Bone marrow (tissue), 2 donors: ENCODE data around the gene SCN4B.

Experiments used
- DNase-seq, 2 donors: peaks; one replicate each; lab custom pipeline; 2025; lab: John Stamatoyannopoulos, UW

SCN4B gene

GRCh38 chr11:118152020-118152551 is 537 bp downstream of the SCN4B start:
- DNase-seq: no peak

DNA sequence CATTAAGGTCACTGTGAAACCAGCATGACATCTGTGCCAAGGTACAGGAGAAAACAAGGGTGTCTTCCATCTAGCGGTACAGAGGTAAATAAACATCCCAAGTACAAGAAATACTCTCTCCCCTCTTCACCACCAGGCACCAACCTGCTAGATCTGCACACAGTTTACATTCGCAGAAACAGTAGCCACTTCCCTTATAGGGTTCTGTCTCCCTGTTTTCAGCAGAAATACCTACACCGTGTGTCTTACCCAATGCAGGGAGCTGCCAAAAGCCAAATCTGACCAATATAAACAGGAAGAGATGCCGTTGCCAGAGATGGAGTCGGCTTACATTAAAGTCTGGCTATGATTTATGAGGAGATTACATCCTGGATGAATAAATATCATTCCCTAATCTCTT is 1.2 kb downstream of the SCN4B start:
- no peak for DNase-seq

- DNase-seq: no peak
These were observed 3.1 kb downstream of the SCN4B start for GRCh38 chr11:118149493-118149892.

- no peak for DNase-seq
These were observed 3.8 kb downstream of the SCN4B start for GRCh38 chr11:118148856-118149255.

DNA sequence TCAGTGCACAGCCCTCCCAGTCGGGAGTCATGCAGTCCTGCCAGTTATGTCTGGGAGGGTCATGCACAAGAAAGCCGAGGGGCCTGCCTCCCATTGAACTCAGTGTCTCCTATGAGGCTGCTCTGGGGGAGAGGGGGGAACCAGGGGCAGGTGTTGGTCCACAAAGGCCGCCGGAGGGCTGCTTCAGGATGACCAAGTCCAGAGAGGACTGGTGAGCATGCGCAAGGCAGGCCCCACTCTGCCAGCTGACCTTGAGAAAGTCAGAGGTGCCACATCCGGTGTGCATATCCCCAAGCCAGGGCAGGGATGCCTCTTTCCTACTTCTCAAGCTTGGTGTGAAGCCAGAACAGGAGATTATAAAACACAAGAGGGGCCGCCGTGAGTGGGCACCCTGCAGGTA is 4.4 kb downstream of the SCN4B start:
- no peak for DNase-seq

DNA sequence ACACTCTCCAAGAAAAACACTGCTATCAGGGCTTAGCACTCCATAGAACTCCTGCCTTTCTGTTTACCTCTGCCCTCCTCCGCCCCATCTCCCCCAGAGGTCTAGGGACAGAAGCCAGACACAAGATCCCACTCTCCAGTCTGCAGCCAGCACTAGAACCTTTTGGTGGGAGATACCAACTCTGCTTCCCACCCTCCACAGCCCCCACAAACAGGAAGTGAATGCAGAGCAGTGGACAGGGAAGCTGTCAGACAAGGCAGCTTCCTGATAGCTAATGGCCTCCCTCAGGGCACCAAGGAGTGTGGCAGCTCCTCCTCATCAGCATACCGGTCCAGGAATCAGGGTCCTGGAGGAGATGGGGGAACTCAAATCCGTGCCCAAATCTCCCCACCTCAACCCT is 5.1 kb downstream of the SCN4B start:
- DNase-seq: no peak

DNA sequence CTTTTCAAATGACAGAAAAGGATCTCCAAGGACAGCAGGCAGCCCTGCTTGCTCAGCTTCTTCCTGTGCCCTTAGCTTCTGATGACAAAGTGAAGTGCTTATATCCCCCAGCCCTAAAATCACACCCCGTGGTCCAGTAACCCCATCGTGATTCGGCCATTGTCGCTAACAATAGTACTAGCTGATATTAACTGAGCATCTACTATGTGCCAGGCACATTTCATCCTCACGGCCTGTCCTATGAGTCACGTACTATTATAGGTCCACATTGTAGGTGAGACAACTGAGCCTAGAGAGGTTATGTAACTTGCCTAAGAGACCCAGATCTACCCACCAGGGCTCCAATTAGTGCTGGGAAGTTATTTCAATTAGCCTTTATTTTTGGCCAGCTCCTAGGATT is 6.1 kb downstream of the SCN4B start:
- no peak for DNase-seq

DNA sequence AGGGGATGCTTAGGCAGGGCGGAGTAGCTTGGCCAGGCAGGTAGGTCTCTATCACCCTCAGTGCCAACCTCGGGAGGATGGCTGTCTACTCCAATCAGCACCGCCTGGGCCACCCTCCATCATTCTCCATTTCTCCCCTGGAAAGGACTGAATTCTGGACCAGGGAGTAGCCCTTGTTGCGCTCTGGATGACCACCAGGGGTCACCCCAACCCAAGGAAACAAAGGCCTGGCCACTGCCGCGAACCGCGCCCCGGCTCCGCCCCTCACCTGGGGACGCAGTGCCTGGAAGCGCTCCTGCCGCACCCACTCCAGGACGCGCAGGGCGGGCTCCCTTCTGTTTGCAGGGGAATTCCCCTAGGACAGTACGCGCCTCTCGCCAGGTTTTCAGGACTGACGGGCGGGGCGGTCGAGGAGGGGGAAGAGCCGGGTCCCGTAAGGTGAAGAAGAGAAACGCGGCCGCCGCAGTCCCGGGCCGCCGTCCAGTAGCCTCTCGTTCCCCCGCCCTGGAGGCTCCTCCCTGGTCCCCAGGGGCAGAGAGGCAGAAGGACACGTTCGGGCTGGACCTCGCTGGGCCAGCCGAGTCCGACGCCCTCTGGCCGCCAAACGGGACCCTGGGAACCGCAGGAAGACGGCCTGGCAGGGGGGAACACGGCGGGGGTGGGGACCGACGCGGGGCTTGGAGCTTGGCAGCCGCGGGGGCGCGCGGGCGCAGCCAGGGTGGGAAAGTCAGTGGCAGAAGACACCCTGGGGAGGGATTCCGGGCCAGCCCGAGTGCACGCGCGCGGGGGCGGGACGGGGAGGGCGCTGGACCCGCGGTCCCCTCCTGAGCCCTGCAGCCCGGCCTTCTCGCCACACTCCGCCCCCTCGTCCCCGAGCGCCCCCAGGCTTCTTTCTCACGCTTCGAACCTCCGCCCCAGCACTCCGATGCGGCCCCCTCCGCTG is 7.1 kb downstream of the SCN4B start:
- DNase-seq: peak; percentile 62 to 74

DNA sequence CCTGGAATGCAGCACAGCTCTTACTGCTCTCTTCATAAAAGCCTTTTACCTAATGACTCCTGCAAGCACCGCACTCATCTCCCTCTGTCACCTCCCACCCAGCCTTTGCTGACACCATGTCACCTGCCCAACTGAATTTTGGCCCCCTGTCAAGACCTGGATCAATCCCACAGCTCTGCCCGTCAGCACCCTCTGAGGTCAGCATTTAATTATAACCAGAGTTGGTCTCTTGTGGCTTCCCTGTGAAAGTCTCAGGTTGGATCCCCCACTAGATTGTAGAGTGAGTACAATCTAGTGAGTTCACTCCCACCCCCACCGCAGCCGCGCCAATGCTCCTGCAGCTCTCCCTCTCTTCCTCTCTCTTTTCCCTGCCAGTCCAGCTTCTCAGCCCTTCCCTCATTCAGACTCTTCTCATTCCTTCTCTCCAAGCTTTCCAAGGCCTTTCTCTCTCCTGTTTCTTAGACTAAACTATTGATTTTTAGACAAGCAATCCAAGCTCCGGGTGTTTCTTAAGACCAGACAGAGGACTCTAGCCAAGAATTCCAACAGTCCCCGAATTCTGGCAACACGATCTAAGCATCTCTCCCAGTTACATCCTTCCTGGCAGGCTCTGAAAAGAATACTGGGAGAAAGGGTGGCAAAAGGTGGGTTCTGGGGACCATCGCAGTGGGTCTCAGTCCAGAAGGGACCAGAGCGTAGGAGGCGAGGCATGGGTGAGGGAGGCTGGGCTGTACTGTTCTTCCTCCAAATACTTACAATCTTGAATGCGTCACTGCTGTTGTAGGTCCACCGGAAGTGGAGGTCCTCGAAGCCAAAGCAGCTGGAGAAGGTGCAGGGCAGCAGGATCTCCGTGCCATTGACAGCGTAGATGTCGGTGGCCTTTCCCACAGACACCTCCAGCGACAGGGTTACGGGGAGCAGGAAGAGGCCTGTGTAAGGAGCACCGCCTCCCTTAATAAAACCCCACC is 8.0 kb downstream of the SCN4B start:
- no peak for DNase-seq

DNA sequence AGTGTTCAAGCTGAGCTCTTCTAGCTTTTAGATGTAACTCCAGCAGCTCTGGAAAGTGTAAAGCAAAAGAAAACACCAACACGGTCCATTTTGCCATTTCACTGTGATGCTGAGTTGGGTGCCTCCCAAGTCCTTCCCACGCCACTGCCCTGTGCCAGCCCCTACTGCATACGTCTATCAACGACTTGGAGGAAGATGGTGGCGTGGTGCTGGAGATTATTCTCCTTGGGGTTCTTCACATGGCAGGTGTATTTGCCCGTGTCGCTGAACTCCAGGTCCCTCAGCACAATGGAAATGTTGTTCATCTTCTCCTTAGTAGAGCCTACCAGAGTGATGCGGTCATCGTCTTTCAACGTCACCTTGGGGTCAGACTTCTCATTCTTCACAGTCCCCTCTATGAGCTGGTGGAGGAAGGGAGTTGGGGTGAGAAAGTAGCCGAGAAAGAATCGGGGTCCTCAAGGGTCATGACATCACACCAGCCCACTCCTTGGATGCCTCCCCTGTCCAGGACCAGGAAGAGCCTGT is 8.9 kb downstream of the SCN4B start:
- no peak for DNase-seq

- peak in 1 of 2 donors; percentile 15 for DNase-seq
These were observed 9.8 kb downstream of the SCN4B start for GRCh38 chr11:118142809-118143208.

DNA sequence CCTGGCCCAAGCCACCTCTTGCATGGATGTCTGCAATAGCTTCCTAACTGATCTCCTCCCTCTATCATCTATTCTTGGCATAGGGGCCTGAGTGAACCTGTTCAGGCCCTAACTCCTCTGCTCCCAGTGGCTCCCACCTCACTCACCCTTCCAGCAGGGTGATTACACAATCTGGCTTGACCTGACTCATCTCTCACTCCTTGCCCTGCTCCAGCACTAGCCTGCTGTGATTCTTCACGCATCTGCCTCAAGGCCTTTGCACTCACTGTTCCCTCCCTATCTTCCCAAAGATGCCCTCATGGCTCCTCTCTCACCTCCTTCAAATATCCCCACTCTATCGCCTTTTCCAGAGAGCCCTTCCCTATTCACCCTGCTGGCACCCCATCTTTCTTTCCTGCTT is 10.5 kb downstream of the SCN4B start:
- no peak for DNase-seq

DNA sequence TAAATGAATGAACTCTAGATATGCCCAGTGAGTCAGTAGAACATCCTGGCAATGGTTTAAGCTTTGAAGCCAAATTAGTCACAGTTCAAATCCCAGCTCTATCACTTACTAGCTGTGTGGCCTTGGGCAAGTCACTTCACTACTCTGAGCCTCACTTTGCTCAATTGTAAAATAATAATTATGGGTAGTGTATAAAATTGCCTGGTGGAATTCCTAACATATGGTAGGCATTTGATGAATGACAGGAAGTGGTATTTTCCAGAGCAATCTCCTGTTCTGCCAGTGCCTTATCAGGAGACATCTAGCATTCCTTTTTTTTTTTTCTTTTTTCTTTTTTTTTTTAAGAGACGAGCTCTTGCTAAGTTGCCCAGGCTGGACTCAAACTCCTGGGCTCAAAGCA is 13.0 kb downstream of the SCN4B start:
- DNase-seq: no peak

- no peak for DNase-seq
These were observed 13.7 kb downstream of the SCN4B start for GRCh38 chr11:118138839-118139420.

GRCh38 chr11:118136801-118137200 is 15.8 kb downstream of the SCN4B start:
- DNase-seq: no peak

- DNase-seq: no peak
These were observed 16.3 kb downstream of the SCN4B start for GRCh38 chr11:118136341-118136740.

DNA sequence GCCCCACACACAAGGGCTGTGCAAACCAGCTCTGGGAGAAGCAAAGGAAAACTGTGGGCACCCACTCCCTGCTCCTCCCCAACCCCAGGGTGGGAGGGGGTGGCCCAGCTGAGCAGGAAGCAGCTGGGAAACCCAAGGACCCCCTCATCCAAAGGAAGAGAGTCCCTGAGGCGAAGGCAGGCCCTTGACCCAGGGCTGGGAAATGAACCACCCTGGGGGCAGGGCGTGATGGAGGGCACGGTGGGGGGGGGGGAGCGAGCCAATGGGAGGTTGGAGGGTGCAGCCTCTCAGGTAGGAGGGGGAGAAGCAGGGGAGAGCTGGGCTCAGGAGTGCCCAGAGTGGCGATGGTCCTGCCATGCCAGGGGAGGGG is 16.8 kb downstream of the SCN4B start:
- no peak for DNase-seq

- DNase-seq: no peak
These were observed 17.4 kb downstream of the SCN4B start for GRCh38 chr11:118135051-118135795.

- no peak for DNase-seq
These were observed 18.8 kb downstream of the SCN4B start for GRCh38 chr11:118133816-118134215.

GRCh38 chr11:118132385-118133151 is 20.1 kb downstream of the SCN4B start:
- no peak for DNase-seq
